Neuron (in vitro differentiated cells): ENCODE data around the gene SSBP4.

Experiments
- H2AFZ ChIP-seq: one replicate; pipeline ENCODE4 v1.6.1; 2013; ENCODE audit warnings: low read depth, mild to moderate bottlenecking, inconsistent platforms, low read length, moderate library complexity
- H3K27me3 ChIP-seq: one replicate; pipeline ENCODE4 v1.6.1; 2013; ENCODE audit warnings: low read length; ENCODE audit not compliant: insufficient read depth
- H3K36me3 ChIP-seq: one replicate; pipeline ENCODE4 v1.6.1; 2013; ENCODE audit warnings: low read length; ENCODE audit not compliant: insufficient read depth
- H3K4me1 ChIP-seq: one replicate; pipeline ENCODE4 v1.6.1; 2013; ENCODE audit warnings: low read length; ENCODE audit not compliant: insufficient read depth
- H3K4me3 ChIP-seq: 2 replicates; pipeline ENCODE4 v1.5.1; 2013; ENCODE audit warnings: mild to moderate bottlenecking, low read length, moderate library complexity
- H3K9me3 ChIP-seq: one replicate; pipeline ENCODE4 v1.6.1; 2013; ENCODE audit warnings: low read length

Gene SSBP4

DNA sequence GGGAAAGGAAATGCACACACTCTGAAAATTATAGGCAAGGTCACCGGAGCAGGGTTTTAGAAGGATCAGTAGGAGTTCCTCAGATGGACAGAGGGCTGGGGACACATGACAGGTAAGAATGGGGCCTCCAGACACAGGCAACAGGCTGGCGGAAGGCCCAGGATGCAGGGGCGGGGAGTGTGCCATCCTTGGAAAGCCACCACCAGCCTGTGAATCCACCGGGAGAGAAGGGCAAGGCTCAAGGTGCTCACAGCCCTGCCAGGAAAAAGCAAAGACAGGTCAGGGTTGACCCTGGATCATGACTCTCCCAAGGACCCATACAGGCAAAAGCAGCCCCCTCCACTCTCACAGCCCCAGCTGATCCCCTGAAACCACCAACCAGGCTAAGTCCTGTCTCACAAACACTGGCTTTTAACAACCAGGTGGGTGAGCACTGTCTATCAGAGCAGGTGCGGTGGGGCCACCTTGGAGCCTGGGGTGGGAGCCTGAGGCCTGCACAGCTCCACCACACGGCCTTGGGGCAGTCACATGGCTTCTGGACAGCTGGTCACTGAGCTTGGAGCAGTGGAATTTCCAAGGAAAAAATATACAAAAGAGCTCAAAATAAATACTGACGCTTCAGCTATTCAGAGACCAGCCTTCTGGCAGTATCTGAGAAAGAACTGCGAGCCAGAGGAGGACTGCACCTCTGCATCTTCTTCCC lies 54.0 kb downstream of the SSBP4 start:
- Histone ChIP-seq H3K27me3 (no peaks in the 10 kb centered on the region), H2AFZ (no peak overlapping the region), H3K9me3 (peaks cover 9% of the 10 kb centered on the region), H3K4me1 (no peaks in the 10 kb centered on the region), H3K4me3 (no peak overlapping the region), H3K36me3 (peaks cover 2% of the 10 kb centered on the region)

DNA sequence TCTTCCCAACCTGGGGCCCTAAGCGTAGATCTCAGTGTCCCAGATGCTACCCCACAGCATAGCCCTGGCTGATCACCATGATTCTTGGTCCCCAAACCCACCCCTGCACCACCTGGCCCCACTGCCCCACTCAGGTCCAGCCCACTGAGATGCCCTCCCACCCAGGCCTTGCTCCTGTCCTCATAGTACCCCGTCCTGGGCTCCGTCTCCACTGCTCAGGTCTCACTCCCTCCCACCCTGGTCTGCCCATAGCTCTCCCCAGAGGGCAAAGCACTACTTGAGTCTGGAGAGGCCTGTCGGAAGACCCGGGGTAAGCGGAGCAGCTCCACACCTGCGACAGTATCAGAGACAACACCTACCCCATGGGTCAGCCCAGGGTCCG lies 54.5 kb downstream of the SSBP4 start:
- Histone ChIP-seq H3K9me3 (peaks cover 9% of the 10 kb centered on the region), H2AFZ (no peak overlapping the region), H3K27me3 (no peaks in the 10 kb centered on the region), H3K4me3 (no peak overlapping the region), H3K36me3 (peaks cover 2% of the 10 kb centered on the region), H3K4me1 (no peaks in the 10 kb centered on the region)

DNA sequence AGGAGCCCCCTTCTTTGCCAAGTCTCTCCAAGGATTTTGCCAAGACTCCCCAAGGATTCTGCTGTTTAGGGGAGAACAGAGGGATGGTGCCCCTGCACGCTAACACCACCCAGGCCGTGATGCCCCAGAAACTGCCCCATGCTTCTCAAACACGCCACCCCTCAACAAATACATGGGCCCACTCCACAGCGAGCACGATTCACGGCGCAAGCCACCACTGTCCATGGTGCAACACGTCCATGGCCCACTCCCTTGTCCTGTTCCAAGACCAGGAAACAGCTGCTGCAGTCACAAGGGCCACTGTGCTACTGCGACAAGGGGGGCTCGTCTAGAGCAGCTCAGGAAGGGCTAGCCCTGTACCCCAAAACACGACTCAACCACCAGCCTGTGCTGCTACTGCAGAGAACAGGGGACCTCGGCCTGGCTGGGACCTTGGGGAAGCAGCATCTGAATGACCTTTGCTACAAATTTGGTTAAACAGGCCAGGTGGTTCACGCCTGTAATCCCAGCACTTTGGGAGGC lies 55.2 kb downstream of the SSBP4 start:
- peaks cover 2% of the 10 kb centered on the region for H3K36me3 ChIP-seq
- H3K4me3 ChIP-seq, result no peak overlapping the region
- H2AFZ ChIP-seq, result no peak overlapping the region
- H3K4me1 ChIP-seq, result no peaks in the 10 kb centered on the region
- H3K27me3 ChIP-seq, result no peaks in the 10 kb centered on the region
- peaks cover 9% of the 10 kb centered on the region for H3K9me3 ChIP-seq

DNA sequence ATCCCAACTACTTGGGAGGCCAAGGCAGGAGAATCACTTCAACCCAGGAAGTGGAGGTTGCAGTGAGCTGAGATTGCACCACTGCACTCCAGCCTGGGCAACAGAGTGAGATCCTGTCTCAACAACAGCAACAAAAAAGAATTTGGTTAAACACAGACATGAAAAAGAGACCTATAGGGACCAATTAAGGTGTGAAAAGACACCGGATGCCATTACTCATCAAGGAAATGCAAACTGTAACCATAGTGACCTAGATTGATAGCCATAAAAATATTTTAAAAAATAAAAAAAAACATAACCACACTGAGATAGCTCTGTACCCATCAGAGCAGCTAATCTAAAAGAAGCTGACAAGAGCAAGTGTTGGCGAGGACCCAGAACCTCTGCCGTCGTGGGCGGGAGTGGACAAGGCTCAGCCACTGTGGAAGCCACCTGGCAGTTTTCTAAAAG lies 55.8 kb downstream of the SSBP4 start:
- no peaks in the 10 kb centered on the region for H3K4me1 ChIP-seq
- H3K9me3 ChIP-seq, result peaks cover 9% of the 10 kb centered on the region
- peaks cover 2% of the 10 kb centered on the region for H3K36me3 ChIP-seq
- H3K4me3 ChIP-seq, result no peak overlapping the region
- no peak overlapping the region for H2AFZ ChIP-seq
- H3K27me3 ChIP-seq, result no peaks in the 10 kb centered on the region

DNA sequence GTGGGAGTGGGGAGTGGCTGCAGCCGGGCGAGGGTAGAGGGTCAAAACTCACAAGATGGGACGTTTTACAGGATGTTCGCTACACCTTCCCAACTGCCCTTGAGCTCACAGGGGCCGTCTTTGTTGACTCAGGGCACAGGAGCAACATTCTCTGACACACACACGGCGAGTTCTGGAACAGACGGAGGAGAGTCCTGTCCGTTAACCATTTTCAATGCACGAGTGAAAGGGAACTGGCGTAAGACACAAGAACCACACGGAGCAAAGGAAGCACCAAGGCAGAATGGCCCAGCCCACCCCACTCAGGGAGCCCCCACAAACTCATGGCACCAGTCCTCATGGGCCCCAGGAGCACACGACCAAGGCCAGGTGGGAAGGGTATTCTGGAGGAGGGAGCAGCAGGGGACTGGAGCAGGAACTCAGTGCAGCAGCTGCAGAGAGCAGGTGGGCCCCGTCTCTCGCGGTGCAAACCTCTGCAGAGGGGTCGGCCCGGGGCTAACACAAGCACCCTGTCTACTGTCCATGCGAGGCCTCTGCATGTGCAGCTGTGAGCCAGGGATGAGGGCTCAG lies 56.6 kb downstream of the SSBP4 start:
- Histone ChIP-seq H3K36me3 (peaks cover 2% of the 10 kb centered on the region), H3K27me3 (no peaks in the 10 kb centered on the region), H3K4me1 (no peaks in the 10 kb centered on the region), H3K4me3 (no peak overlapping the region), H3K9me3 (peaks cover 10% of the 10 kb centered on the region), H2AFZ (no peak overlapping the region)

DNA sequence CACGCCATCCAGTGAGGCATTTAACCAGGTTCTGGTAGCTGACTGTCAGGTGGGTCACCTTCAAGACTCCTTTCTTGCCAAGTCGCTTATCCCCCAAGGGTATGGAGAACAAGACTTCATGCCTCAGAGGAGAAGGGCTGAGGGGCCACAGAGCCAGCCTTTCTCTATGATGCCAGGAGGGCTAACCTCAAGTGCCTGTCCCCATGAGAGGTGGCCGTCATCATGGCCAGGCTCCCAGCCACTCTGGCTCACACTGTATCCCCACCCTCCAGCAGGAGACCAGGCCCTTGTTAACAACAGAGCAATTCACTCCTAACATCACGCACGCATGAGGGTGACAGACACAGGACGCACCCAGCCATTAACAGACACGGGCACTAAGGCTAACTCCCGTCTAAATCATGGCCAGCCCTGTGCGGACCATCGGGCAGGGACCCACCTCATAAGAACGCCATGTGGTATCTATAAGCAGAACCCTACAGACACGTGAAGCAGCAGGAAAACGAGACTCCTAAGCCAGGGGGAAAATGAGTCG lies 57.4 kb downstream of the SSBP4 start:
- Histone ChIP-seq H3K4me3 (no peak overlapping the region), H3K27me3 (no peaks in the 10 kb centered on the region)

DNA sequence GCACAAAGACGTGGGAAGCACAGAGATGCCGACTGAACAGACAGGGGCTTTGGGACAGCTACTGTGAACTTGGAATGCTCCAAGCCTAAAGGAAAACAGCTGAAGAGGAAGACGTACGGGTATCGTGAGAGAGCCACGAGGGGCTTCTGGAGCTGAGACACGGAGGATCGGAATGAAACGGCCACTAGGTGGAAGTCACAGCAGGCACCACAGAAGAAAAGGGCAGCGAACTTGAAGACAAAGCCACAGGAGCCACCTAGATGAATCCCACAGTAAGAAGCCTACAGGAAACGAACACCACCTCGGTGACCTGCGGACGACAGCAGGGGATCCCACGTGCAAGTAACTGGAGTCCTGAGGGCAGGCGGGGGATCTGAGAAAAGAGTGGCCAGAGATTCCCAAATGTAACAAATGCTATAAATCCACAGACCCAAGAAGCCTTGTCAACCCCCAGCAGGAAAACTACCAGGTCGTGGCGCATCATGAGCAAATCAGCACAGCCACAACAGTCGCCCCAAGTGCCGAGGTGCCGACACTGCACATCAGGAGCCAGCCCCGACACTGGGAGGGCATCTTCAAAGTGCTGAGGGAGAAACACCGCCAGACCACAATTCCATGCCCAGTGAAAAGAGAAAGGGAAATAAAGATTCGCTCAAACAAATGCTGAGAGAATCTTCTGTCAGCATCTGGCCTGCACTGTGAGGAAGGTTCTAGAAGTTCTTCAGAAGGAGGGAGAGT lies 58.0 kb downstream of the SSBP4 start:
- Histone ChIP-seq H3K27me3 (no peaks in the 10 kb centered on the region), H3K36me3 (peaks cover 2% of the 10 kb centered on the region), H2AFZ (no peak overlapping the region), H3K4me3 (no peak overlapping the region), H3K9me3 (peaks cover 15% of the 10 kb centered on the region), H3K4me1 (no peaks in the 10 kb centered on the region)

More for the DNA sequence above, 57.4 kb downstream of the SSBP4 start:
- Histone ChIP-seq H3K9me3 (peaks cover 13% of the 10 kb centered on the region), H3K4me1 (no peaks in the 10 kb centered on the region), H2AFZ (no peak overlapping the region), H3K36me3 (peaks cover 2% of the 10 kb centered on the region)

DNA sequence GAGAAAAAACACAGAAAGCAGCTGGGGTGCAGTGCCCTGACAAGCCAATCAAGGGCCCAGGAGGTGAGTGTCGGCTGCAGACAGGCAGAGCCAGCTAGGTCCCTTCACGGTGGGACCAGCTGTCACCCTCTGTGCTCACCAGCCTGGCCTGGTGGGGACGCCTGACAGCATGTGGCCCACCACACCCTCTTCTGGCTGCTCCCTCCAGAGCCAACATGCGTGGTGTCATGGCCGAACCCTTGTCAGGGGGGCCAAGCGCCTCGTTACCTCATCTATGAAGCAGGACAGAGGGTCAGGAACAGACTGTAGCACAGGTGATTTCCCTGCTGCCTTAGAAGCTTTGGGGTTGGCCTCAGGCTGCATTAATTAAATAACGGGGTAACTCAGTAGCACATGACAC lies 58.8 kb downstream of the SSBP4 start:
- Histone ChIP-seq H3K27me3 (no peaks in the 10 kb centered on the region), H3K4me1 (no peaks in the 10 kb centered on the region), H3K9me3 (peaks cover 15% of the 10 kb centered on the region), H3K4me3 (no peak overlapping the region), H3K36me3 (no peaks in the 10 kb centered on the region), H2AFZ (no peak overlapping the region)

DNA sequence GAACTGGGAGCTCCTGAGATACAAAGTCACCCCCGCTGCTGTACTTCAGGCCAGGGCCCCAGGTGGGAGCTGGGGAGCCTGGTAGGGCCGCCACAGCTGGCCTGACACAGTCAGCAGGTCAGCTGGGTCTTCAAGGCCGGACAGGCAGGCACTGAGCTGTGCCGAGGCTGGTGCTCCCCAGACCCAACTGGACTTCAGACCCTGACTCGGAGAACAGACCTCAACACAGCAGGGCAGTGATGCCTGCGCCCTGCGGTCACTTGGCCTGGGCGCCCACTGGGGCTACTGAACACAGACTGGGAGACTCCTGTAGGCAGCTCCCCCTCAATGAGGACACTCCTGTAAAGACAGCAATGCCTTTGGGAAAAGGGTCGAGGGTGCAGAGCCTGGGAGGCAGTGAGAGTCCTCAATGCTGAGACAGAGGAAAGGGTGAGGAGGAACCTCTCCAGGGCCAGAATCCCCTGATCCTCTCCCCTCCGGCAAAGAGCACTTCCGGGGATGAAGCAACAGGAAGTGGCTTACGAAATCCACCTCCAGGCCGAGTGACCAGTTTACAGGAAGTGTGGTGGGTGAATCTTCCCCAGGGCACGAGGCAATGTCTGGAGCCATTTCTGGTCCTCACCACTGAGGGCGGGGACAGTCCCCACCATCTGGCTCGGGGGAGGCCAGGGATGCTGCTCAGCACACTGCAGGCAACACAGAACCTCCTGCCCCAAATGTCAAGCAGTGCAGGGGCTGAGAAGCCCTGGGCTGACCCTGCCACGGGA lies 59.5 kb downstream of the SSBP4 start:
- Histone ChIP-seq H3K36me3 (no peaks in the 10 kb centered on the region), H2AFZ (no peak overlapping the region), H3K9me3 (peaks cover 15% of the 10 kb centered on the region), H3K4me3 (no peak overlapping the region), H3K27me3 (no peaks in the 10 kb centered on the region), H3K4me1 (no peaks in the 10 kb centered on the region)

DNA sequence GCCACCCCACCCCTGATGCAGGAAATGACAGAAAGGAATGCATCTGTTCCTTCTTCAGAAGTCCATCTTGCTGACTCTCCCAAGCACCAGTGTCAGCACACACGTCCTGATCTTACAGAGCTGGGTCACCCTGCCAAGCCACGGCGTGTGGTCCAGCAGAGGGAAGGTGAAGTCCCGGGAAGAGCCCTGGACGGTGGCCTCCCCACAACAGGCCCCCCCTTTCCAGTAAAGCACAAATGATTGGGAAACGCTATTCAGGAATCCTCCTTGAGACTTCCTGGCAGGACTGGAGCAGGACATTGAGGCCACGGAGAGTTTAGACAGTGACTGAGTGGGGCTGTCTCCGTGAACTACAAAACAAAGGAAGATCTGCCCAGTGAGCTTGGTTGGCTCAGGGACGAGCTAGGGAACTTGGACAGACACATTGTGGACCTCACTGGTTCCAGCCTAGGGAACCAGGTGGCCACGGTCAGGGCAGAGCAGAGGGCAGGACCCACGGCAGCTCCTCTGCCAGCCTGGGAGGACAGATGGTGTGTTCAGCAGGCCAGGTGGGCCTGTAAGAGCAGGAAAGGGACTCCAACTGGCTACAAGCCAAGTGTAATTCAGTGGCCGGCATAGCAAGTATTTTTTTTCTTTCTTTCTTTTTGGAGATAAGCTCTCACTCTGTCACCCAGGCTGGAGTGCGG lies 61.0 kb downstream of the SSBP4 start:
- Histone ChIP-seq H2AFZ (no peak overlapping the region), H3K4me1 (no peaks in the 10 kb centered on the region), H3K27me3 (no peaks in the 10 kb centered on the region), H3K36me3 (no peaks in the 10 kb centered on the region), H3K4me3 (no peak overlapping the region), H3K9me3 (peaks cover 15% of the 10 kb centered on the region)

DNA sequence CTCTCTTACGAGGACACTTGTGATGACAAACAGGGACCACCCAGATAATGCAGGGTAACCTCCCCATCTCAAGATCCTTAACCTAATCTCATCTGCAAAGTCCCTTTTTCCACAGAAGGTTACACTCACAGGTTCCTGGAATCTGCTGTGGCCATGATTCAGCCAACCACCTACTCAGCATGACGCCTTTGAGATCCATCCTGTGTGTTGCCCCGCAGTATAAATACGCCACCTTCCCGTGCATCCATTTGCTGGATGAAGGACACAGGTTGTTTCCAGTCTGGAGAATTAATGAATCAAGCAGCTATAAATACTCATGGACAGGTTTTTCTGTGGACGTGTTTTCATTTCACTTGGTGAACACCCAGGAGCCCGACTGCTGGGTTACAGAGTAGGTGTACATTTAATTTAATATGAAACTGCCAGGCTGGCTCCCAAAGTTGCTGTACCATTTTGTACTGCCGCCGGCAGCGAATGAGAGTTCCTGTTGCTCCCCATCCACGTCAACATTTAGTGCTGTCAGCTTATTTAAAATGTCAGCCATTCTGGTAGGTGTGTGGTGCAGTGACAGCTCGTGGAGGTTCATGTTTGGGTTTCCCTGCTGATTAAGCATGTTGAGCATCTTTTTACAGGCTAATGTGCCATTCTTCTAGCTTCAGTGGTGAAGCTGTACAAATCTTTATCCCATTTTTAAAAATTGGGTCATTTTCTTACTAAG lies 62.5 kb downstream of the SSBP4 start:
- no peaks in the 10 kb centered on the region for H3K27me3 ChIP-seq
- no peak overlapping the region for H3K4me3 ChIP-seq
- no peaks in the 10 kb centered on the region for H3K4me1 ChIP-seq
- H3K36me3 ChIP-seq, result no peaks in the 10 kb centered on the region
- H3K9me3 ChIP-seq, result peaks cover 14% of the 10 kb centered on the region
- H2AFZ ChIP-seq, result no peak overlapping the region
